ENCODE measurements around the gene KLHL41. TPM values are rescaled to one million over a fixed set of nuclear protein-coding genes. Genes with fewer than 3 reads are reported as not detected.

Gene KLHL41
- 1.4 to 2.3 TPM (median 2.2 TPM) in 3 replicates for total RNA-seq
- long read RNA-seq, partial matches to known transcripts = 0 of 1 reads
- long read RNA-seq, other reads (novel, unspliced or antisense) = 0 of 1 reads

GRCh38 chr2:169509298-169509885, at the start of gene KLHL41:
Gene KLHL41 (plus strand): TSS chr2:169509702. CDS start chr2:169509779, 77 bp downstream.
- no peaks in the 10 kb centered on the region for H3K36me3 Mint-ChIP-seq (ENCODE audit: low read depth)
- H3K4me1 Mint-ChIP-seq (ENCODE audit: low read depth) = peaks cover 58% of the 10 kb centered on the region
- H3K9me3 Mint-ChIP-seq (ENCODE audit: low read depth) = peaks cover 4% of the 10 kb centered on the region
- peak within 1 kb of the TSS; percentile 74 for H3K27ac Mint-ChIP-seq (ENCODE audit: unreplicated experiment)
- H3K4me3 Mint-ChIP-seq (ENCODE audit: unreplicated experiment) = peak within 1 kb of the TSS; percentile 33
- no peak for TF ChIP-seq CTCF (IDR thresholded peaks at IDR 0.05)
- DNase-seq (ENCODE audit: low spot score) = no peak
- no peaks in the 10 kb centered on the region for H3K27me3 Mint-ChIP-seq (ENCODE audit: low read depth)

DNA sequence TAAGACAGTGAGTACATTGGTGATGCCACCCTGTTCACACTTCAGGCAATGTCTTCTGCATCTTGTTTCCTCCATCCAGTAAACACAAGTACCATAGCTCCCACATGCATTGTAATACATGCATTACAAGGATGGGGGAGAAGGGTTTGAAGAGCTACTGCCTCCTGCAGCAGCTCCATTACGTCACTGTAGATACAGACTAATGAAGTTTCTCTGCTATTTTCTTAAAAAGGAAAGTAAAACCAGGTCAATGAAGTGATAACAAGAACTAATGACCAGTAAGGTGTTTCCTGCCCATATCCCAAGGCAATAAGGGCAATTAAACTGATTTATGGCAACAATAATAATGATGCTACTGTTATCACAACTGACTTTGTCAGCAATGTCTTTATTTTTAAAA, 48.4 kb upstream of the KLHL41 start:
- Mint-ChIP-seq H3K27ac (ENCODE audit: unreplicated experiment) (no peak overlapping the region), H3K4me1 (ENCODE audit: low read depth) (peaks cover 12% of the 10 kb centered on the region), H3K9me3 (ENCODE audit: low read depth) (peaks cover 2% of the 10 kb centered on the region), H3K4me3 (ENCODE audit: unreplicated experiment) (no peak overlapping the region), H3K27me3 (ENCODE audit: low read depth) (peaks cover 2% of the 10 kb centered on the region), H3K36me3 (ENCODE audit: low read depth) (no peaks in the 10 kb centered on the region)
- no peak for TF ChIP-seq CTCF (IDR thresholded peaks at IDR 0.05)
- no peak for DNase-seq (ENCODE audit: low spot score)

DNA sequence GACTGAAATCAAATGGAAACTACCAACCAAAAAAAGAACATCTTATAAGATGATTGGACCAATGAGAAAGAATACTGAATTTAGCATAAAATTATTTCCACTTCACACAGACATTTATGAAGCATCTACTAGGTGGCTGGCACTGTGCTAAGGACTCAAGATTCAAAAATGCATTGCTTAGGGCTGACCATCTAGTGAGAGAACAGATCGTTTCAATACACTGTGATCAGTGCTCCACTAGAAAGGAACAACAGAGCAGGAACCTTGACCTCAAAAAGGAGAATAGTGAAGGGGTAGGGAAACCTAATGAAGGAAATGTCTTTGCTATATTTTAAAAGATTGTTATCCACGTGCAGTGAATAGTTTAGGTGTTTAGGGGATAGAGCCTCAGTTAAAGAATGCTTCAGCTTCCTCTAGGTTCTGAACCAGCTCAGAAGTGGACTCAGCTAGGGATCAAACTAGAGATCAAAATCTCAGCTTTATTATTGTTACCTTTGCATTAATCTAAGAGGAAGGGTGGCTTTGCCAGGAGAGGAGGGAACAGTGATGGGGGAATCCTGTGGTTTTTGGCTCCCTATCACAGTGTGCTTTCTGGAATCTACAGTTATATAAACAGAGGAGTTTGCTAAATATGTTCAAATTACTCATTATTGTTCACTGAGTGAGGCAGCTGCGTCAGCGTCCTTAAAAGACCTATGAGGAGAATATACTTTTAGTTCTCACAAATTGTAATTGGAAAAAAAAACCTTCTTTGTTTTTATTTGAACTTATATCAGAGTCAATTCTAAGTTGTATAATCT, 46.4 kb upstream of the KLHL41 start:
- DNase-seq (ENCODE audit: low spot score) = no peak
- Mint-ChIP-seq H3K27ac (ENCODE audit: unreplicated experiment) (no peak overlapping the region), H3K4me3 (ENCODE audit: unreplicated experiment) (no peak overlapping the region)

GRCh38 chr2:169464466-169464865, 45.0 kb upstream of the KLHL41 start:
- no peak for TF ChIP-seq CTCF (IDR thresholded peaks at IDR 0.05)

More for the DNA sequence above, 46.4 kb upstream of the KLHL41 start:
- Mint-ChIP-seq H3K36me3 (ENCODE audit: low read depth) (no peaks in the 10 kb centered on the region), H3K9me3 (ENCODE audit: low read depth) (no peaks in the 10 kb centered on the region), H3K27me3 (ENCODE audit: low read depth) (no peaks in the 10 kb centered on the region), H3K4me1 (ENCODE audit: low read depth) (peaks cover 12% of the 10 kb centered on the region)
- no peak for TF ChIP-seq CTCF (IDR thresholded peaks at IDR 0.05)

DNA sequence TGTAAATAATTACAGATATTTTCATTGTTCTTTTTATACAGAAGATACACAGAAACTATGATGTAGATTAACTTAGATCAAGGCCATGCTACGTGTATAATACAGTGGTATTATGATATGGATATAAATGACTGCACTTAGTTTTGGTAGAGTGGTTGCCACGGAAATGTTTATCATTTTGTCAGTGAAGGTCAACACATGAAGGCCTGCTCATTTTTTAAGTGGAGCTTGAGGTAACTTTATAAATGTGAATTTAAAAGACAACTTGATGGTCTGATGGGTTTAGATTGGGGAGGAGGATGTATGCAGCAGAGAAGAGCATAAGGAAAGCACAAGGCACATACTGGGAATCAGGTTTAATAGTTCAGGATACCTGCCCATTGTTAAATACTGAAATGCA, 44.6 kb upstream of the KLHL41 start:
- Mint-ChIP-seq H3K27ac (ENCODE audit: unreplicated experiment) (no peak overlapping the region), H3K4me3 (ENCODE audit: unreplicated experiment) (no peak overlapping the region), H3K4me1 (ENCODE audit: low read depth) (peaks cover 12% of the 10 kb centered on the region), H3K9me3 (ENCODE audit: low read depth) (no peaks in the 10 kb centered on the region), H3K36me3 (ENCODE audit: low read depth) (no peaks in the 10 kb centered on the region), H3K27me3 (ENCODE audit: low read depth) (no peaks in the 10 kb centered on the region)
- DNase-seq (ENCODE audit: low spot score) = no peak
- TF ChIP-seq CTCF (IDR thresholded peaks at IDR 0.05) = no peak

More at GRCh38 chr2:169464466-169464865, 45.0 kb upstream of the KLHL41 start:
- Mint-ChIP-seq H3K27ac (ENCODE audit: unreplicated experiment) (no peak overlapping the region), H3K36me3 (ENCODE audit: low read depth) (no peaks in the 10 kb centered on the region), H3K4me3 (ENCODE audit: unreplicated experiment) (no peak overlapping the region), H3K27me3 (ENCODE audit: low read depth) (no peaks in the 10 kb centered on the region), H3K4me1 (ENCODE audit: low read depth) (peaks cover 12% of the 10 kb centered on the region), H3K9me3 (ENCODE audit: low read depth) (no peaks in the 10 kb centered on the region)
- no peak for DNase-seq (ENCODE audit: low spot score)
